ENCODE measurements around the gene ZKSCAN1.

Gene ZKSCAN1

DNA sequence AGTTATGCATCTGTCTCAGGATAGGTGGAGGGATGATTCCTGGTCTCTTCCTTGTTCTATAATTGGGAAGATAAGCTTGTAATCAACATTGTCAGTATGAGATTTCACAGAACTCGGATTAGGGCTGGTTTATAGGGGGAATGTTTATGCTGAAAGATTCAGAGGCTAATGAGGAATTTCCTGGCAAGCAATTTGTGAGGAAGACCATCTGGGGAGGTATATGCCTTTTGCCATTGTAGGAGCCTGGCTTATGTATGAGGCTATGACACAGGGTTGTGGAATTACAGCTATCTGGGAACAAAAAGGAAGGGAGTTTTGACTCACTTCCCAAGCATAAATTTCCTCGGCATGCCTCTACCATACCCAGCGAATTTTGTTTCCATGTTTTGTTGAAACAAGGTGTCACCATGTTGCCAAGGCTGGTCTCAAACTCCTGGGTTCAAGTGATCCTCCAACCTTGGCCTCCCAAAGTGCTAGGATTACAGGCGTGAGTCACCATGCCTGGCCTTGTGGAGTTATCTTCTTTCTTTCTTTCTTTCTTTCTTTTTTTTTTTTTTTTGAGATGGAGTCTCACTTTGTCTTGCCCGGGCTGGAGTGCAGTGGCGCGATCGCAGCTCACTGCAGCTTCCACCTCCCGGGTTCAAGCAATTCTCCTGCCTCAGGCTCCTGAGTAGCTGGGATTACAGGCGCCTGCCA, 71.8 kb downstream of the ZKSCAN1 start:
- H3K27ac ChIP-seq (ENCODE audit: low read length) = no peak overlapping the region
- no peaks in the 10 kb centered on the region for H3K27me3 ChIP-seq (ENCODE audit: insufficient read depth, low read length)
- H3K9ac ChIP-seq (ENCODE audit: low read depth, low read length) = no peak overlapping the region
- H3K36me3 ChIP-seq (ENCODE audit: insufficient read depth, low read depth, low read length) = peaks cover 20% of the 10 kb centered on the region
- no peaks in the 10 kb centered on the region for H3K9me3 ChIP-seq (ENCODE audit: insufficient read depth, low read depth, low read length)
- H3K4me1 ChIP-seq (ENCODE audit: insufficient read depth, low read length) = peaks cover 8% of the 10 kb centered on the region; the same call in 1 of the 2 replicates
- no peak overlapping the region for H3K4me3 ChIP-seq (ENCODE audit: low read length)

DNA sequence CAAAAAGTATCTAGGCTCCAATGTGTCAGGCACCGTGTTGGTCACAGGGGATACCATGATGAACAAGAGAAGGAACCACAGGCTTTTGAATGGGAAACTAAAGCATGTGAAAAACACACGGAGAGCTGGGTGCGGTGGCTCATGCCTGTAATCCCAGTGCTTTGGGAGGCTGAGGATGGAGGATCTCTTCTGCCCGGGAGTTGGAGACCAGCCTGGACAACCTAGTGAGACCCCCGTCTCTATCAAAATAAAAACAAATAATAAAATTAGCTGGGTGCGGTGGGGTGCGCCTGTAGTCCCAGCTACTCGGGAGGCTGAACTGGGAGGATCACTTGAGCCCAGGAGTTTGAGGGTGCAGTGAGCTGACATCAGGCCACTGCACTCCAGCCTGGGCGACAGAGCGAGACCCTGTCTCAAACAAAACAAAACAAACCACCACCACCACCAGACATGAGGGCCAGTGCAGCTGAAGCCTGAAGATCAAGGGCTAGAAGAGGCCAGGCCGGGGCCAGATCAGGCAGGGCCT, 72.8 kb downstream of the ZKSCAN1 start:
- Histone ChIP-seq H3K9ac (ENCODE audit: low read depth, low read length) (peak overlapping the region; percentile 92), H3K4me3 (ENCODE audit: low read length) (peak overlapping the region; percentile 92), H3K27me3 (ENCODE audit: insufficient read depth, low read length) (no peaks in the 10 kb centered on the region), H3K4me1 (ENCODE audit: insufficient read depth, low read length) (peaks cover 2% of the 10 kb centered on the region; the same call in 1 of the 2 replicates), H3K27ac (ENCODE audit: low read length) (peak overlapping the region; percentile 30), H3K9me3 (ENCODE audit: insufficient read depth, low read depth, low read length) (no peaks in the 10 kb centered on the region), H3K36me3 (ENCODE audit: insufficient read depth, low read depth, low read length) (peaks cover 30% of the 10 kb centered on the region)

DNA sequence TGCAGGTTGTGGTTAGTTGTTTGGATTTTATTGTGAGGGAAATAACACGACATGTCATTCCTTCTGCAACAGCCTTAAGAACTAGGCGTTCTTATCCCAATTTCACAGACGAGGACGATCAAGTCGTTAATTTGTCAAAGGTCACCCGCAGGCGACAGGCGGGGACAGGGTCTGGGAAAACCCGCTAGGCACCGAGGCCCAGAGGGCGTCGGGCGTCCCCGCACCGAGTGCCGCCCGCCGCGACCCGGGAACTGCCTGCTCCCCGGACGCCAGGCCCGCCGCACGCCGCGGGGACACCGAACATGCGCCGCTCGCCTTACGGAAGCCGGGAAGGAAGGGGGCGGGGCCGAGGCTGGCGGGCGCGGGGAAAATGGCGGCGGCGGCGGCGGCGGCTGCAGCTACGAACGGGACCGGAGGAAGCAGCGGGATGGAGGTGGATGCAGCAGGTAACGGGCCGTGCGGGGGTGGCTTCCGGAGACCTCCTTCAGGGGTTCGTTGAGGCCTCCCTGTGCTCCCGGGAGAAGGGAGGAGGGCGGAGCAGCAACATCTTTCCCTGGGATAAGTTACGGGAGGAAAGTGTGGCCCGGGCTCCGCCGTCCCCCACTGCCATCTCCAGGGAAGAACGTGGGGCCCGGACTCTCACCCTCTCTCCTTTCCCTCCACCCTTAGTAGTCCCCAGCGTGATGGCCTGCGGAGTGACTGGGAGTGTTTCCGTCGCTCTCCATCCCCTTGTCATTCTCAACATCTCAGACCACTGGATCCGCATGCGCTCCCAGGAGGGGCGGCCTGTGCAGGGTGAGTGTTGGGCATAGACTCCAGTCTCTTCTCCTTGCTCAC, 73.4 kb downstream of the ZKSCAN1 start, which contains the start of gene COPS6:
Gene COPS6 (plus strand): TSS at position 349 of the 837 bp plus-strand sequence. CDS start 22 bp downstream, at position 371.
- Histone ChIP-seq H3K9me3 (ENCODE audit: insufficient read depth, low read depth, low read length) (no peaks in the 10 kb centered on the region), H3K4me1 (ENCODE audit: insufficient read depth, low read length) (no peaks in the 10 kb centered on the region; the same call in 1 of the 2 replicates), H3K27me3 (ENCODE audit: insufficient read depth, low read length) (no peaks in the 10 kb centered on the region), H3K27ac (ENCODE audit: low read length) (peak within 1 kb of the TSS; percentile 30), H3K36me3 (ENCODE audit: insufficient read depth, low read depth, low read length) (peaks cover 37% of the 10 kb centered on the region), H3K9ac (ENCODE audit: low read depth, low read length) (peak within 1 kb of the TSS; percentile 92), H3K4me3 (ENCODE audit: low read length) (peak within 1 kb of the TSS; percentile 92)

DNA sequence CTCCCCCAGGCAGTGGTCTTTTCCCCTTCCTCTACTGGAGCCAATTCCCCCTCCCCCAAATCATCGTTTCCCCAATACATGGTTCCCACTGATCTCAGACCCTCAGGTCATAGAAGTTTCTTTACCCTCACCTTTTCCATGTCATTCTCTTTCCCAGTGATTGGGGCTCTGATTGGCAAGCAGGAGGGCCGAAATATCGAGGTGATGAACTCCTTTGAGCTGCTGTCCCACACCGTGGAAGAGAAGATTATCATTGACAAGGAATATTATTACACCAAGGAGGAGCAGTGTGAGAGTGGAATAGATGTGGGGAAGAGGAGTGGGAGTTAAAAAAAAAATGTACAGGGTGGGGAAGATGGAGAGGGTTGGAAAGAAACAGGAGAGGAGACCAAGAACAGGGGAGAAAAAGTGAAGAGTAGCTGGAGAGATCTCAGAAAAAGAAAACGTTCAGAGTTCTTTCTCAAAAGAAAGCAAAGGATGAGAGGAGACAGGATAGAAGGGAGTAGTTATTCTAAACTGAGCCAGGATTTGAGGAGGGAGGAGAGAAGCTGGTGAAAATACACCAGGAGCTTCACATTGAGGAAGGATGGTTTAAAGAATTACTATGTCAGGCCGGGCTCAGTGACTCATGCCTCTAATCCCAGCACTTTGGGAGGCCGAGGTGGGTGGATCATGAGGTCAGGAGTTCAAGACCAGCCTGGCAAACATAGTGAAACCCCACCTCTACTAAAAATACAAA, 74.2 kb downstream of the ZKSCAN1 start:
- Histone ChIP-seq H3K27me3 (ENCODE audit: insufficient read depth, low read length) (no peaks in the 10 kb centered on the region), H3K4me3 (ENCODE audit: low read length) (peak overlapping the region; percentile 92), H3K9me3 (ENCODE audit: insufficient read depth, low read depth, low read length) (no peaks in the 10 kb centered on the region), H3K9ac (ENCODE audit: low read depth, low read length) (peak overlapping the region; percentile 92), H3K4me1 (ENCODE audit: insufficient read depth, low read length) (no peaks in the 10 kb centered on the region; the same call in 1 of the 2 replicates), H3K27ac (ENCODE audit: low read length) (no peak overlapping the region), H3K36me3 (ENCODE audit: insufficient read depth, low read depth, low read length) (peaks cover 45% of the 10 kb centered on the region)

- Histone ChIP-seq H3K9me3 (ENCODE audit: insufficient read depth, low read depth, low read length) (no peaks in the 10 kb centered on the region), H3K27me3 (ENCODE audit: insufficient read depth, low read length) (no peaks in the 10 kb centered on the region), H3K27ac (ENCODE audit: low read length) (no peak overlapping the region), H3K4me3 (ENCODE audit: low read length) (no peak overlapping the region), H3K4me1 (ENCODE audit: insufficient read depth, low read length) (no peaks in the 10 kb centered on the region; the same call in 1 of the 2 replicates), H3K36me3 (ENCODE audit: insufficient read depth, low read depth, low read length) (peaks cover 56% of the 10 kb centered on the region), H3K9ac (ENCODE audit: low read depth, low read length) (no peak overlapping the region)
Measured at GRCh38 chr7:100090527-100091410, 75.4 kb downstream of the ZKSCAN1 start.
